ENCODE results near the gene PCSK6. TPM values are rescaled to one million over a fixed set of nuclear protein-coding genes. Genes with fewer than 3 reads are reported as not detected.

The PCSK6 gene
- total RNA-seq, 2 experiments from 2014 or later: 0.28 TPM; not detected in 1

- peaks cover 4 to 7% of the 10 kb centered on the region in 2 experiments for H3K27me3 ChIP-seq (ENCODE audit: control insufficient read depth in 1 of 2, insufficient read depth in 2 of 2, low read length in 2 of 2)
- Mint-ChIP-seq H3K27ac (no peak overlapping the region), H3K4me3 (no peak overlapping the region), H3K9me3 (no peaks in the 10 kb centered on the region), H3K4me1 (ENCODE audit: low read depth) (no peaks in the 10 kb centered on the region), H3K27me3 (peaks cover 72% of the 10 kb centered on the region), H3K36me3 (ENCODE audit: low read depth) (no peaks in the 10 kb centered on the region)
- H3K36me3 ChIP-seq (ENCODE audit: insufficient read depth, low read length): no peaks in the 10 kb centered on the region
- H3K27ac ChIP-seq (ENCODE audit: low read depth in 1 of 2, low read length in 2 of 2): no peak overlapping the region
- TF ChIP-seq CTCF (IDR thresholded peaks at IDR 0.05): no peak
- no peaks in the 10 kb centered on the region for H3K9me3 ChIP-seq (ENCODE audit: control insufficient read depth in 1 of 2, insufficient read depth in 1 of 2, low read length in 2 of 2)
- POLR2A ChIA-PET: no interaction called here
- no peak for ATAC-seq (ENCODE audit: poor library complexity)
- CTCF ChIA-PET: no interaction called here
- H3K4me1 ChIP-seq (ENCODE audit: insufficient read depth, low read length): no peaks in the 10 kb centered on the region
- no peak for DNase-seq
- no peak overlapping the region for H3K4me3 ChIP-seq (ENCODE audit: low read length)
- intact Hi-C loops (cut with DNase I, micrococcal nuclease): no loop called here
These were observed 140.2 kb downstream of the PCSK6 start for GRCh38 chr15:101349047-101349951.

GRCh38 chr15:101348643-101349042 is 140.9 kb downstream of the PCSK6 start:
- no peaks in the 10 kb centered on the region for H3K4me1 ChIP-seq (ENCODE audit: insufficient read depth, low read length)
- ChIA-PET CTCF (no interaction called here), POLR2A (no interaction called here)
- no peaks in the 10 kb centered on the region for H3K9me3 ChIP-seq (ENCODE audit: control insufficient read depth in 1 of 2, insufficient read depth in 1 of 2, low read length in 2 of 2)
- no peak for DNase-seq
- H3K36me3 Mint-ChIP-seq (ENCODE audit: low read depth): no peaks in the 10 kb centered on the region
- H3K27ac ChIP-seq (ENCODE audit: low read depth in 1 of 2, low read length in 2 of 2): no peak overlapping the region
- no peaks in the 10 kb centered on the region for H3K4me1 Mint-ChIP-seq (ENCODE audit: low read depth)
- H3K27me3 ChIP-seq (ENCODE audit: control insufficient read depth in 1 of 2, insufficient read depth in 2 of 2, low read length in 2 of 2): peaks cover 7 to 9% of the 10 kb centered on the region in 2 experiments
- no peaks in the 10 kb centered on the region for H3K36me3 ChIP-seq (ENCODE audit: insufficient read depth, low read length)
- H3K9me3 Mint-ChIP-seq: no peaks in the 10 kb centered on the region
- no peak for TF ChIP-seq CTCF (IDR thresholded peaks at IDR 0.05)
- H3K27ac Mint-ChIP-seq: no peak overlapping the region
- intact Hi-C loops (cut with DNase I, micrococcal nuclease): no loop called here
- no peak for ATAC-seq (ENCODE audit: poor library complexity)
- H3K4me3 ChIP-seq (ENCODE audit: low read length): no peak overlapping the region
- H3K4me3 Mint-ChIP-seq: no peak overlapping the region
- H3K27me3 Mint-ChIP-seq: peaks cover 70% of the 10 kb centered on the region

DNA sequence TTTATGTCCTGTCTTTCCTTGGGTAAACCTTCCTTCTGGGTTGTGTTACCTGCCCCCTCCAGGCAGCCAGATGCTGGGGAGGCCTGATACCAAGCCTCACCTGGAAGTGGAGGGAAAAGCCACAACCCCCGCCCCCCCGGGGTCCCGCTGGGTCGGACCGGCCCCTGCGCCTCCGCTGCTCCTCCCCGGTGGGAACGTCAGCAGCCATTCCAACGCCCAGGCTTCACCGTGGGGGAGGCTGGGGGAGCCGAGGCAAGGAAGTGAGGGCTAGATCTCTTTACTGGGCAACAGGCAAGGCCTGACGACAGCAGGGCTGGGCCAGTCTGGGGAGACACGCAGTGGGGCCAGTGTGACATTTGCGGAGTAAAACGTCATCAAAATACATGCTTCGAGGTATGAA is 141.5 kb downstream of the PCSK6 start:
- no peaks in the 10 kb centered on the region for H3K9me3 ChIP-seq (ENCODE audit: control insufficient read depth in 1 of 2, insufficient read depth in 1 of 2, low read length in 2 of 2)

More for the DNA sequence above, 141.5 kb downstream of the PCSK6 start:
- DNase-seq (no peak), ATAC-seq (ENCODE audit: poor library complexity) (no peak)
- no peaks in the 10 kb centered on the region for H3K9me3 Mint-ChIP-seq
- Histone ChIP-seq H3K4me1 (ENCODE audit: insufficient read depth, low read length) (no peaks in the 10 kb centered on the region), H3K4me3 (ENCODE audit: low read length) (no peak overlapping the region), H3K27ac (ENCODE audit: low read depth in 1 of 2, low read length in 2 of 2) (no peak overlapping the region), H3K27me3 (ENCODE audit: control insufficient read depth in 1 of 2, insufficient read depth in 2 of 2, low read length in 2 of 2) (peaks cover 8 to 10% of the 10 kb centered on the region in 2 experiments), H3K36me3 (ENCODE audit: insufficient read depth, low read length) (no peaks in the 10 kb centered on the region)
- CTCF ChIA-PET: no interaction called here
- no peak overlapping the region for H3K4me3 Mint-ChIP-seq
- no peak overlapping the region for H3K27ac Mint-ChIP-seq
- no peaks in the 10 kb centered on the region for H3K4me1 Mint-ChIP-seq (ENCODE audit: low read depth)
- H3K36me3 Mint-ChIP-seq (ENCODE audit: low read depth): no peaks in the 10 kb centered on the region
- intact Hi-C loops (cut with DNase I, micrococcal nuclease): no loop called here
- peaks cover 71% of the 10 kb centered on the region for H3K27me3 Mint-ChIP-seq
- TF ChIP-seq CTCF (IDR thresholded peaks at IDR 0.05): no peak
- POLR2A ChIA-PET: no interaction called here

Data from CD4-positive, alpha-beta T cell (primary cell).